Rectal smooth muscle tissue (tissue), 1 donor: Measurements from ENCODE around the gene BAZ2B.

Experiments used
- H3K27ac ChIP-seq: one replicate; pipeline ENCODE4 v1.7.0; 2013; ENCODE audit warnings: low read depth, low read length, inconsistent platforms
- H3K27me3 ChIP-seq: one replicate; pipeline ENCODE4 v1.7.0; 2013; ENCODE audit warnings: low read length; ENCODE audit not compliant: control insufficient read depth, insufficient read depth
- H3K36me3 ChIP-seq: one replicate; pipeline ENCODE4 v1.7.0; 2013; ENCODE audit warnings: low read length; ENCODE audit not compliant: control insufficient read depth, insufficient read depth
- H3K4me1 ChIP-seq: one replicate; pipeline ENCODE4 v1.7.0; 2013; ENCODE audit warnings: low read length; ENCODE audit not compliant: control insufficient read depth, insufficient read depth
- H3K4me3 ChIP-seq: one replicate; pipeline ENCODE4 v1.7.0; 2013; ENCODE audit warnings: low read length
- H3K9ac ChIP-seq: one replicate; pipeline ENCODE4 v1.7.0; 2013; ENCODE audit warnings: low read length

BAZ2B gene

DNA sequence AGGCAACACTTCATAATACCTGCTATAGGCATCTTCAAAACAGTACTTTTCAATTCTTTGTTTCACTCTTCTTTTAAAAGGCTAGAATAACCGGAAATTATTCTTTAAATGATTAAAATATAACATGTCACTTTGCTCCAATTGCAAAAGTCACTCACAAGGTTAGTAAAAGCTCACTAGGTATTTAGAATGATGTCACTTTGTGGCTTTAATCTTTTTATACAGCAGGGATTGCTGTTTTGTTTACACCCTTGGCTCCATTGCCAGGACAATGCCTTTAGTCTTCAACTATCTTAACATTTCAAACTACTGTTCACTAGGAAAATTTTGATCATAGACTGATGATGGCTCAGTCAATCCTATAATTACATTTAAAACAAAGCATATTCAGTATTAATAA is 157.1 kb downstream of the BAZ2B start:
- Histone ChIP-seq H3K27me3 (no peaks in the 10 kb centered on the region), H3K27ac (no peak overlapping the region), H3K9ac (no peak overlapping the region), H3K36me3 (no peaks in the 10 kb centered on the region), H3K4me3 (no peak overlapping the region), H3K4me1 (peaks cover 15% of the 10 kb centered on the region)

DNA sequence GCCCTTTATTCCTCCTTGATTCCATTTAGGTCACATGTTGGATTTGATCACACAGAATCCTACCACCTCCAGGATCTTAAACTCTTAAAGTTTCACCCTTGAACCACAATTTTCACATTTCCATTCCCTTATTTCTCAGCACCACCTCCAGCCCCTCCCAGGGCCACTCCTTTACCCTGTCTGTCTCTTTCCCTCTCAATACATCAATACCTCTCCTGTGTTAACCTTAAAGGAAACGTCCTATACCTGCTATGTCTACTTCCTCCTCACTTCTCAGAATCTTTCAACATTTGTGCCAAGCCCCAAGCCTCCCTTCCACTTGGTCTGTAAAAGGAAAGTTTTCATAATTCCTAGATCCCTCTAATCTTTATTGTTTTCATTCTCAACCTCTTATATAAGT is 158.8 kb downstream of the BAZ2B start:
- Histone ChIP-seq H3K4me3 (no peak overlapping the region), H3K27me3 (no peaks in the 10 kb centered on the region), H3K27ac (no peak overlapping the region)

DNA sequence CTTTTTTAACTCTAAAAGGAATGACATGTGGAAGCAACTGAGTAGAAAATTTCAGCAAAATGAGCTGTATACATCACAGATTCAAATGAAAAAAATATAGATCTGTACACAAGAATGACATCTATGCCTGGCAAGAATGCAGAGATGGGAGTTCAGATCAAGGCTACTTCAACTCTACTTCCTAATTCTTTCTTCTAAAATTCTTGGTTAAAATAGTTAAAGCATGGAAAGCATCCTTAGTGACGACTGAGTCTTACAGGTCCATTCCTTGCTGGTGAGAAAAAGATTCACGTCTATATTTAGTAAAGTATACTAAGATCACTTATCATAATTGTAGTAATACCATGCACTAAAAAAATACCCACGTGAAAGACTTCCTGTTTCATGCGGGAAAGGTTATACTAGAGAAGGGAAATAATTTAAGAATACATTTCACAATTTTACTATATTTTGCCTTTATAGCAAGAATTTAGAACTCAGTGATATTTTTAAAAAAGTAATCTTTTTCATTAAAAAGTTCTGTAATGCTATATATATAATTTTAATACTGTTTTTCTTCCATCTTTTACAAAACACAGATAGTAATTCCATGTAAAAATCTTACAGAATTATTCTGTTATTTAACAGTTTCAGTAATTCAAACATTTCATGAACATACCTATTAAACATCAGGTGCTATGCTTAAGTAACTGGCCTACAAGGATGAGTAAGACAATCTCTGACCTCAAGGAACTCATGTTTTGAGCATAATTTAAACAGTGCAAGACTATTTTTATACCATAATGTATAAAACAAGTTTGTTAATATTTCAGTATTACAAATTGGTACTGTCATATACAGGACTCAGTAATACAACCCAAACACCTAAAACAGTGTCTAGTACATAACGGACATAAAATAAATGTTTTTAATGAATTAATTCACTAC is 159.6 kb downstream of the BAZ2B start:
- Histone ChIP-seq H3K27me3 (no peaks in the 10 kb centered on the region), H3K36me3 (no peaks in the 10 kb centered on the region), H3K9ac (no peak overlapping the region), H3K4me3 (no peak overlapping the region), H3K27ac (no peak overlapping the region), H3K4me1 (peaks cover 17% of the 10 kb centered on the region)

More for the DNA sequence above, 158.8 kb downstream of the BAZ2B start:
- no peaks in the 10 kb centered on the region for H3K36me3 ChIP-seq
- H3K4me1 ChIP-seq: peaks cover 17% of the 10 kb centered on the region
- H3K9ac ChIP-seq: no peak overlapping the region

DNA sequence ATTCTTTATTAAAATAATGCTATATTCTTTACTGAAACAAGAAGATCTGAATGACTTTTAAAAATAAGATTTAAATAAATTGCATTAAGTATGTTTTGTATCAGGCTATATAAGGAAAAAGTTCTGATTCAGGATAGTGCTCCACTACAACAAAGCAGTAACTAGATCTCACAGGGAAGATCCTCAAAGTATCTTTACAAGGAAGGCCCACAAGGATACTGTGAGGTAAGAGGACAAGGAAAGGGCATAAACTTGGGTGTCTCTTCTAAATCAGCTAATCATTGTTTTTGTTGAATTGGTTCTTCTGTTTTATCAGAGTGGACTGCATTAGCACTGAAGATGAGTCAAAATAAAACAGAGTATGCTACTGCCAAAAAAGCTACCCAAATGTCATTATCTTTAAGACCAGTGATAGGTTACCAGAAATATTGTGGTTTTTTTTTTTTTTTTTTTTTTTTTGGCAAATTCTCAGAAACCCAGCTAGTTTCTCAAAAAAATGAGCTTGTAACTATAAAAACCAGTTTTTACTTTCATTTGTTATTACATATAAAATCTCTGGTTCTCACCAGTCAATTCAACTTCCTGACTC is 160.9 kb downstream of the BAZ2B start:
- H3K27ac ChIP-seq: no peak overlapping the region
- H3K4me3 ChIP-seq: no peak overlapping the region
- peaks cover 17% of the 10 kb centered on the region for H3K4me1 ChIP-seq
- H3K36me3 ChIP-seq: no peaks in the 10 kb centered on the region
- H3K9ac ChIP-seq: no peak overlapping the region
- no peaks in the 10 kb centered on the region for H3K27me3 ChIP-seq

DNA sequence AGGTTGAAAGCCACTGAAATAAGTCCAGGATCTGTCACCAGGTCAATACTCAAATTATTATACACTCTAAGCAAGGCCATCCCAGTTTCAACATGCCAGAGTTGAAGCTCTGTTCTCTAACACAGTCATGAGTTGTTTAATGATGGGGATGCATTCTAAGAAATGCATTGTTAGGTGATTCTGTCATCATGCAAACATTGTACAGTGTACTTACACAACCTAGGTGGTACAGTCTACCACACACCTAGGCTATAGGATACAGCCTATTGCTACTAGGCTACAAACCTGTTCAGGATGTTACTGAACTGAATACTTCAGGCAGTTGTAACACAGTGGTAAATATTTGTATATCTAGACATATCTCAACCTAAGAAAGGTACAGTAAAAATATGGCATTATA is 162.2 kb downstream of the BAZ2B start:
- no peaks in the 10 kb centered on the region for H3K36me3 ChIP-seq
- H3K4me1 ChIP-seq: peaks cover 17% of the 10 kb centered on the region
- H3K27ac ChIP-seq: no peak overlapping the region
- H3K9ac ChIP-seq: no peak overlapping the region
- no peaks in the 10 kb centered on the region for H3K27me3 ChIP-seq
- no peak overlapping the region for H3K4me3 ChIP-seq

DNA sequence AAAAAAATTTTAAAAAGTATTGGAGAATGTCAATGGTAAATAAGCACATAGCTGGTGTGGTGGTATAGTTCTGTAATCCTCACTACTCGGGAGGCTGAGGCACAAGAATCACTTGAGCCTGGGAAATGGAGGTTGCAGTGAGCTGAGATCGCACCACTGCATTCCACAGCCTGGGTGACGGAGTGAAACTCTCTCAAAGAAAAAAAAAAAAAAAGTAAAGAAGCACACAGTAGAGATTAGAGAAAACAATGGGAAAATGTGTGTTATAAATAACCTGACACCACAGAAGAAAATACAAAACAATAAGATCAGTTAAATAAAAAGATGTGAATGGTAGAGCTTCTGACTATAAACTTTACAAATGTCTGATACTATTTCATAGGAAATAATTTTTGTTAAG is 166.2 kb downstream of the BAZ2B start:
- H3K27ac ChIP-seq: no peak overlapping the region
- H3K27me3 ChIP-seq: no peaks in the 10 kb centered on the region
- peaks cover 11% of the 10 kb centered on the region for H3K36me3 ChIP-seq
- peaks cover 3% of the 10 kb centered on the region for H3K4me1 ChIP-seq
- no peak overlapping the region for H3K4me3 ChIP-seq
- no peak overlapping the region for H3K9ac ChIP-seq

DNA sequence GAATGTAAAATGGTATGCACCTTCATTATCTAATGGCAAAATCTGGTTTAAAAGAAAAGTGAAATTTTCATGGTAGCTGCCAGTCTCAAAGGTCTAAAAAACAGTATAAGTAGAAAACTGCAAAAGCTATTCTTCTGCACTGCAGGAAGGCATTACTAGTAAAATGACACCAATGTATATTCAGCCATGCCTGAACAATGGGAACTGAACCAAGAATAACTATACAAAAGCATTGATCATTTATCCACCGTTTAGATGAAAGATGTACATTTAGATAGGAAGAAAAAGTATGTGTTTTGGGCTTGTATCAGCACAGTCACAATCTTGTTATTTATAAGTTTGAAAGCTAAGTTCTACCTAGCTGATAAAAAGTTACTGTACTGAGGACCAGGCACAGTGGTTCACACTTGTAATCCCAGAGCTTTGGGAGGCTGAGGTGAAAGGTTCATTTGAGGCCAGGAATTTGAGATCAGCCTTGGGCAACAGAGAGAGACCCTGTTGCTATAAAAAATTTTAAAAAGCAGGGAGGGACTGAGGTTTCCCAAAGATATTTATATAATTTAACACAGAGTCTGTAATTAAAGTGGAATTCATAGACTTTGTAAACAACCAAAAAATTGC is 166.7 kb downstream of the BAZ2B start:
- H3K27me3 ChIP-seq: no peaks in the 10 kb centered on the region
- peaks cover 12% of the 10 kb centered on the region for H3K36me3 ChIP-seq
- no peak overlapping the region for H3K9ac ChIP-seq
- H3K4me1 ChIP-seq: peaks cover 3% of the 10 kb centered on the region
- H3K27ac ChIP-seq: no peak overlapping the region
- H3K4me3 ChIP-seq: no peak overlapping the region

DNA sequence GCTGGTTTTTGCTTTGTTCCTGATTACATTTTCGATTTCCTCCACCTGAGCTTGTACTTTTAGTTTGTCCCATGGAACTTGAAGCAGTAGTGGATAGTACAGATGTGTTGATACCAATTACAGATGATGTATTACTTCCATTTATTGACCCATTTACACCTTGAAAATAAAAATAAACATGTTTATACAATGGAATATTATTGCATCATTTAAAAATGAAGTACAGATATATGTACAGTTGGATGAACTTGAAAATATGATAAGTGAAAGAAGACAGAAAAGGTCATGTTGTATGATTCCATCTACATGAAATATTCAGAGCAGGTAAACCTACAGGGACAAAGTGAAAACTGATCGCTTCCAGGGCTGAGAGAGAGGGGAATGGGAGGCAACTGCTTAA is 169.5 kb downstream of the BAZ2B start:
- Histone ChIP-seq H3K4me1 (no peaks in the 10 kb centered on the region), H3K27ac (no peak overlapping the region), H3K4me3 (no peak overlapping the region), H3K27me3 (no peaks in the 10 kb centered on the region), H3K9ac (no peak overlapping the region), H3K36me3 (peaks cover 15% of the 10 kb centered on the region)

DNA sequence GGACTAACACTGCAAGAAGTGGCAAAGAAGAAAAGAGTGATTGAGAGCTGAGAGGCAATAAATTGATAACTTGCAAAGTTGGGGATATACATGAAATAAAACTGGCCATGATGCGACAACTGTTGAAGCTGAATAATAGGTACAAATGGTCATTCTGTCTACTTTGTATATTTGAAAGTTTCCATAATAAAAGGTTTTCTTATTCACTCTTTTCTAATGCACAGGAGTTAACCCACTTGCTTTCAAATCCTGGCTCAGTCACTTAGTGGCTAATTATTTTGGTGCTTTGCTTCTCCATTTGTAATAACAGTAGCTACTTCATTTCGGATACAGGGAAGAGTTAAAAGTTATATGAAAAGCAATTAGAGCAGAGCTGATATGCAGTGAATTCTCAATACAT is 170.1 kb downstream of the BAZ2B start:
- no peaks in the 10 kb centered on the region for H3K27me3 ChIP-seq
- peaks cover 15% of the 10 kb centered on the region for H3K36me3 ChIP-seq
- H3K4me3 ChIP-seq: no peak overlapping the region
- H3K27ac ChIP-seq: no peak overlapping the region
- no peak overlapping the region for H3K9ac ChIP-seq
- H3K4me1 ChIP-seq: no peaks in the 10 kb centered on the region

DNA sequence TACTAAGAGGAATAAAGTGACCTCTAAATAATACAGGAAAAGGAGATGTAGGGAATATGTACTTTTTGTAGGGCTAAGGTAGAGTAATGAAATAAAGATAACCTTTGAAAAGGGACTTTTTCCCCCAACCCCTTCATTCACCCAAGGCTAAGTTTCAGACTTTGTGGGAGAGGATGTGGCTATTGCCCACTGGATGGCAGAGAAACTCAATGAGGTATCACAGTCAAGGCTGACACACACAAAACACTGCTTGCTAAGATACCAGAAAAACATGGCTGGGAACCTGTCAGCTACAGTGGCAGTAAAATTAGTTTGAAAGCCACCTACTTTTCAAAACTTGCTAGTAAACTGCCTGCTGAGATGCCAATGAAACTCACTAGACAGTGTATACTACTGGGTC is 171.0 kb downstream of the BAZ2B start:
- Histone ChIP-seq H3K27me3 (no peaks in the 10 kb centered on the region), H3K4me1 (no peaks in the 10 kb centered on the region), H3K27ac (no peak overlapping the region), H3K4me3 (no peak overlapping the region), H3K36me3 (peaks cover 15% of the 10 kb centered on the region), H3K9ac (no peak overlapping the region)

DNA sequence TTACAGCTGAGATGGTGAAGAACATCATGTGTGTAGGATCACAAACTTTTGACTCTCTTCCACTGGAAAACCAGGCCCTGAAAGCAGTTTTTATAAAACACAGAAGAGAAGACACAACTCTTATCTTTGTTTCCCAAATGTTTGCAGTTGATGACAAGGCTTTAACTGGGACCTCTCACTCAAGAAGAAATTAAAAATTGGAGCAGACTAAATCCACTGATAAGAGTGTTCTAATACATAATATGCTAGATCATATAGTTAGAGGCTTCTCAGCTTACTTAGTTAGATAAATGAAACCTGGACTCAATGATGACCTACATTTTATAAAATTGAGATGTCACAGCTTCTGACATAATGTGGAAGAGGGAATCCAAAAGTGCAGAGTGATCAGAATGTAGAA is 171.6 kb downstream of the BAZ2B start:
- no peak overlapping the region for H3K27ac ChIP-seq
- H3K4me1 ChIP-seq: no peaks in the 10 kb centered on the region
- H3K9ac ChIP-seq: no peak overlapping the region
- peaks cover 15% of the 10 kb centered on the region for H3K36me3 ChIP-seq
- H3K27me3 ChIP-seq: no peaks in the 10 kb centered on the region
- no peak overlapping the region for H3K4me3 ChIP-seq

DNA sequence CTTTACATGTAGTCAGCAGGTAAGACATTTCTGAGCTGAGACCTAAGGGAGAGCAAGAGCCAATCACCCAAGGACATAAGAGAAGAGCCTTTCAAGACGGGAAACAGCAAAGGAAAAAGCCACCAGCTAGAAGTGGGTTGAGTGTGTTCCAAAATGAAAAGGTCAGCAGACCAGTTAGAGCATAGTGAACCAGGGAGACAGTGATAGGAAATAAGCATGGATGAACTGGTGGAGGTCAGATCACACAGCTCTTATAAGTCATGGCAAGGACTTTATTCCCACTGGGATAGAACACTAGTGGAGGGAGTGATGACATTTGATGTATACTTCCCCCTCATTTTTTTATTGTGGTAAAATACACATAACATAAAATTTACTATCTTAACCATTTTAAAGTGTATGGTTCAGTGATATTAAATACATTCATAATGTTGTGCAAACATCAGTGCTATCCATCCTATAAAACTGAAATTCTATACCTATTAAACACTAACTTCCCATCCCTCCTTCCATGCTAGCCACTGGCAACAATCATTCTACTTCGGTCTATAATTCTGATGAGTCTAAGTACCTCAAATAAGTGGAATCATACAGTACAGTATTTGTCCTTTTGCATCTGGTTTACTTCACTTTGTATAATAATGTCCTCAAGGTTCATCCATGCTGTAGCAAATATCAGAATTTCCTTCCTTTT is 174.0 kb downstream of the BAZ2B start:
- Histone ChIP-seq H3K4me1 (no peaks in the 10 kb centered on the region), H3K27me3 (no peaks in the 10 kb centered on the region), H3K4me3 (no peak overlapping the region), H3K9ac (no peak overlapping the region), H3K36me3 (peaks cover 11% of the 10 kb centered on the region), H3K27ac (no peak overlapping the region)
